Stomach (tissue), 4 donors: ENCODE measurements around the gene GPNMB.

ENCODE experiments used
- CTCF ChIP-seq, 7 experiments: fragments of 450-650 bp in 4 of 7; fragments of 200-600 bp in 3 of 7; sonication (generic) in 3 of 7; IDR thresholded peaks; one replicate each; pipeline ENCODE4 v1.5.1; 2016 to 2019; ENCODE audit warnings: antibody characterized with exemption in 7 of 7, control low read depth in 2 of 7, mild to moderate bottlenecking in 1 of 7
- EP300 ChIP-seq: sonication (generic); formaldehyde crosslinking; IDR thresholded peaks from one replicate; pipeline ENCODE4 v1.6.1; 2017; ENCODE audit warnings: antibody characterized with exemption
- POLR2A ChIP-seq, 4 donors: fragments of 450-650 bp; IDR thresholded peaks; one replicate each; pipeline ENCODE4 v1.6.1; 2016; ENCODE audit warnings: antibody characterized with exemption in 4 of 4, control low read depth in 2 of 4, mild to moderate bottlenecking in 1 of 4, moderate library complexity in 1 of 4
- POLR2AphosphoS5 ChIP-seq, 3 donors: sonication (generic); formaldehyde crosslinking; IDR thresholded peaks; one replicate each; pipeline ENCODE4 v1.6.1; 2016; ENCODE audit warnings: antibody characterized with exemption in 3 of 3

DNA sequence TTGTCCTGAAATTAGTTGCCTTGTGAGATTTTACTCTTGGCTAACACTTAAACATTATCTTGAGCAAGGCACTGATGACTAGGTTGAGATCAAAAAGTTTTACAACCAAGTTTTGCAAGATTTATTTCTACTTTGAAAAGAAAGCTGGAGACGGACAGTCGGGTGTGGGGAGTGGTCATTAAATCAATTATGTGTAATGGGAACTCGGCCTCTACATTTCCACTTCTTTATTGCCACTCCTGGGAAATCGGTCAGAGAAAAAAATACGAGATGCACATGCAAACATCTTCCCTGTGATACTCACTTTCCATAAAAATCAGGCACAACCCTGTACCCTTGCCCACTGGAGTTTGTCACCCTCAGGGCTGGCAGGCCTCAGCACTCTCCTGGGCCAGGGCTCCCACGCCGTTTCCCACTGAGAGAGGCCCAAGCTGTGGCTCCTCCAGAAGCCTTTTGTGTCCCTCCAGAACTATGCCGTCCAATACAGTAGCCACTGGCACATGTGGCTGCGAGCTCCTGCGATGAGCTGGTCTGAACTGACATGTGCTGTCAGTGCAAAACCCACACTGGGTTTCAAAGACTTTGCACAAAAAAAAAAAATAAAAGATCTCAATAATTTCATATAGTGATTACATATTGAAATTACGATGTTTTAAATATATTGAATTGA lies 7.5 kb upstream of the GPNMB start:
- TF ChIP-seq CTCF (IDR thresholded peaks at IDR 0.05) (no peak), EP300 (no peak), POLR2AphosphoS5 (IDR thresholded peaks at IDR 0.05) (no peak), POLR2A (IDR thresholded peaks at IDR 0.05) (no peak)
